WTC11 (cell line): ENCODE measurements around the gene TYRO3. TPM values are rescaled to one million over a fixed set of nuclear protein-coding genes. Genes with fewer than 3 reads are reported as not detected.

Source experiments
- ATAC-seq: fragments of 200-7000 bp; cut with Tn5 transposase; 2 replicates; pipeline ENCODE4 v1.10.0; 2021; ENCODE audit warnings: mild to moderate bottlenecking, moderate library complexity
- CTCF ChIA-PET: fragments of 300-600 bp; sonication (Branson Sonifier 250); formaldehyde crosslinking; loops from one replicate; lab custom pipeline; 2021; ENCODE audit warnings: antibody characterized with exemption; lab: Charles Lee
- POLR2A ChIA-PET: fragments of 350-600 bp; sonication (Branson Sonifier 250); formaldehyde crosslinking; loops from one replicate; lab custom pipeline; 2021; ENCODE audit warnings: antibody characterized with exemption; lab: Charles Lee
- DNase-seq: peaks from one replicate; pipeline ENCODE4 v3.0.0; 2021; ENCODE audit warnings: low spot score
- H3K27ac Mint-ChIP-seq: 2 replicates; pipeline ENCODE4 v1.8.0; 2021; ENCODE audit warnings: mixed read lengths
- H3K27me3 Mint-ChIP-seq: 2 replicates; pipeline ENCODE4 v1.8.0; 2021; ENCODE audit warnings: low read depth, mild to moderate bottlenecking, moderate library complexity, mixed read lengths
- H3K36me3 Mint-ChIP-seq: 2 replicates; pipeline ENCODE4 v1.8.0; 2021; ENCODE audit warnings: mixed read lengths
- H3K4me1 Mint-ChIP-seq: 2 replicates; pipeline ENCODE4 v1.8.0; 2022; ENCODE audit warnings: mixed read lengths
- H3K4me3 Mint-ChIP-seq: 2 replicates; pipeline ENCODE4 v1.8.0; 2021; ENCODE audit warnings: mild to moderate bottlenecking, moderate library complexity, mixed read lengths
- H3K9me3 Mint-ChIP-seq: 2 replicates; pipeline ENCODE4 v1.8.0; 2021; ENCODE audit warnings: mixed read lengths
- CREM ChIP-seq: sonication (generic); formaldehyde crosslinking; IDR thresholded peaks from 2 replicates; pipeline ENCODE4 v1.8.1; 2022; ENCODE audit warnings: mild to moderate bottlenecking, missing genetic modification reagents, moderate library complexity
- FOXP1 ChIP-seq: sonication (generic); formaldehyde crosslinking; IDR thresholded peaks from 2 replicates; pipeline ENCODE4 v1.8.0; 2022; ENCODE audit warnings: missing genetic modification reagents, mild to moderate bottlenecking, moderate library complexity, borderline replicate concordance
- GABPB1 ChIP-seq: sonication (generic); formaldehyde crosslinking; IDR thresholded peaks from 2 replicates; pipeline ENCODE4 v1.8.1; 2023; ENCODE audit warnings: mild to moderate bottlenecking, missing genetic modification reagents
- GTF2I ChIP-seq: fragments of 250-450 bp; sonication (Bioruptor Pico); conservative IDR thresholded peaks from 2 replicates; pipeline ENCODE4 v1.4.0; 2021; ENCODE audit warnings: mild to moderate bottlenecking
- NFATC4 ChIP-seq: fragments of 250-450 bp; sonication (Bioruptor Pico); IDR thresholded peaks from 2 replicates; pipeline ENCODE4 v1.9.0; 2021; ENCODE audit warnings: mild to moderate bottlenecking
- NR3C1 ChIP-seq: sonication (generic); formaldehyde crosslinking; conservative IDR thresholded peaks from 2 replicates; pipeline ENCODE4 v1.8.1; 2023; ENCODE audit warnings: low read depth, mild to moderate bottlenecking, missing genetic modification reagents
- RELA ChIP-seq: sonication (generic); formaldehyde crosslinking; IDR thresholded peaks from 2 replicates; pipeline ENCODE4 v1.8.1; 2022; ENCODE audit warnings: missing genetic modification reagents, mild to moderate bottlenecking, borderline replicate concordance
- SOX15 ChIP-seq: fragments of 250-450 bp; sonication (Bioruptor Pico); IDR thresholded peaks from 2 replicates; pipeline ENCODE4 v1.9.0; 2021; ENCODE audit warnings: mild to moderate bottlenecking
- SP1 ChIP-seq: sonication (generic); formaldehyde crosslinking; conservative IDR thresholded peaks from 2 replicates; pipeline ENCODE4 v1.8.1; 2022; ENCODE audit warnings: missing genetic modification reagents
- ZNF219 ChIP-seq: sonication (generic); formaldehyde crosslinking; IDR thresholded peaks from 2 replicates; pipeline ENCODE4 v1.8.0; 2023; ENCODE audit warnings: missing genetic modification reagents, mild to moderate bottlenecking, borderline replicate concordance
- ZNF263 ChIP-seq: sonication (generic); formaldehyde crosslinking; IDR thresholded peaks from 2 replicates; pipeline ENCODE4 v1.8.1; 2022; ENCODE audit warnings: low read depth, mild to moderate bottlenecking, moderate library complexity, missing genetic modification reagents
- ZNF396 ChIP-seq: fragments of 250-450 bp; sonication (Bioruptor Pico); IDR thresholded peaks from 2 replicates; pipeline ENCODE4 v1.8.0; 2021; ENCODE audit warnings: mild to moderate bottlenecking, moderate library complexity, borderline replicate concordance
- total RNA-seq: library from RNA; stranded (reverse); gene quantifications from 3 replicates; pipeline ENCODE4 v1.2.3, GENCODE V29; 2021
- TF ChIP-seq, protein P1 (sequence below): sonication (generic); formaldehyde crosslinking; IDR thresholded peaks from 2 replicates; pipeline ENCODE4 v1.8.1; 2022; ENCODE audit warnings: mild to moderate bottlenecking, moderate library complexity, missing genetic modification reagents
- TF ChIP-seq, protein P2 (sequence below): sonication (generic); formaldehyde crosslinking; IDR thresholded peaks from 2 replicates; pipeline ENCODE4 v1.8.1; 2023; ENCODE audit warnings: mild to moderate bottlenecking, missing genetic modification reagents, moderate library complexity
- TF ChIP-seq, protein P3 (sequence below): sonication (generic); formaldehyde crosslinking; IDR thresholded peaks from 2 replicates; pipeline ENCODE4 v1.8.0; 2022; ENCODE audit warnings: mild to moderate bottlenecking, missing genetic modification reagents
- TF ChIP-seq, protein P4 (sequence below): sonication (generic); formaldehyde crosslinking; IDR thresholded peaks from 2 replicates; pipeline ENCODE4 v1.8.0; 2023; ENCODE audit warnings: mild to moderate bottlenecking, missing genetic modification reagents
- TF ChIP-seq, protein P5 (sequence below): sonication (generic); formaldehyde crosslinking; IDR thresholded peaks from 2 replicates; pipeline ENCODE4 v1.8.1; 2023; ENCODE audit warnings: mild to moderate bottlenecking, missing genetic modification reagents
- TF ChIP-seq, protein P6 (sequence below): sonication (generic); formaldehyde crosslinking; IDR thresholded peaks from 2 replicates; pipeline ENCODE4 v1.8.0; 2023; ENCODE audit warnings: missing genetic modification reagents

The TYRO3 gene
- total RNA-seq, 1 experiment from 2014 or later: 87.9 TPM

DNA sequence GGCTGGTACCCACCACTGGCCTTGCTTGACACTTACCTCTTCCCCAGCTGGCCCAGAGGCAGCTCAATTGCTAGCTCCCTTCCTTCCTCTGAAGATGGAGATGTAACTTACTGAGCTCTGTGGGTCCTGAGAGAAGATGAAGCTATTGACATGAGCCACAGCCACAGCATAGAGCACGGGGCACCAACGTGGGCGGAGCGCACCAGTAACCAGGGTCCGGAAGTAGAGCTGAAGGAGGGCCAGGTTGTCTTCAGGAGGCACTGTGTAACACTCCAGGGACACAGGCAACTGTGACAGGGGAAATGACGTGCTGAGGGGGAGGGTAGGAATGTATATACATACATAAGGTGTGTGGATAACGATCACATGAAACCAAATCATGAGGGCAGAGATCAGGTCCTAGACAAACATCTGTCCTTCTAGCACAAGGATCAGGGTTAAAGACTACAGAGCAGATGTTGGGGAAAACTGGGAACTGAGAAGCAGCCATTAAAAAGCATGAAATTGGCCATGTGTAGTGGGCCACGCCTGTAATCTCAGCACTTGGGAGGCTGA lies 41.0 kb upstream of the TYRO3 start (continued):
- no peak for TF ChIP-seq NFATC4
- TF ChIP-seq, protein P1, sequence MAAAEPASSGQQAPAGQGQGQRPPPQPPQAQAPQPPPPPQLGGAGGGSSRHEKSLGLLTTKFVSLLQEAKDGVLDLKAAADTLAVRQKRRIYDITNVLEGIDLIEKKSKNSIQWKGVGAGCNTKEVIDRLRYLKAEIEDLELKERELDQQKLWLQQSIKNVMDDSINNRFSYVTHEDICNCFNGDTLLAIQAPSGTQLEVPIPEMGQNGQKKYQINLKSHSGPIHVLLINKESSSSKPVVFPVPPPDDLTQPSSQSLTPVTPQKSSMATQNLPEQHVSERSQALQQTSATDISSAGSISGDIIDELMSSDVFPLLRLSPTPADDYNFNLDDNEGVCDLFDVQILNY (CRISPR knock-in tag): no peak

DNA sequence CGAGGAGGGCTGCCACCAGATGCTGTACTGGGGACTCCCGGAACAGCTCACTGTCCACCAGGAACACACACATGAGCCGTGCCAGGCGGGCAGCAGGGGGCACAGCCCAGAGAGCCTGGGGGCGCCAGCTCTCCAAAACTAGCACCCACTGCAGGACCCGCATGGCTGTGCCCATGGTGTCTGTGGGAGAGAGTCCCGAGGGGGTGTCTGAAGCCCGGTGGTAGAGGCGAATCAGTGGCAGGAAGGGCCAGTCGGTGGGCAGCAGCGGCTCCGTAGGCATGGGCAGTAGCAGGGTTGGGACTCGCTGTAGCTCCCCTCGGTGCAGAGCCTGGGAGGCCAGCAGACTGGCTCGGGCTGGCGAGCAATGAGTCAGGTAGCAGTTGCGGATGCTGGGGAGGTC lies 38.4 kb upstream of the TYRO3 start:
- TF ChIP-seq FOXP1 (no peak), GABPB1 (CRISPR knock-in tag) (no peak), NR3C1 (CRISPR knock-in tag) (no peak), ZNF219 (no peak), GTF2I (CRISPR knock-in tag) (no peak), RELA (CRISPR knock-in tag) (no peak), ZNF396 (no peak), CREM (CRISPR knock-in tag) (no peak), SOX15 (CRISPR knock-in tag) (no peak), SP1 (no peak), ZNF263 (no peak)
- TF ChIP-seq, protein P2, sequence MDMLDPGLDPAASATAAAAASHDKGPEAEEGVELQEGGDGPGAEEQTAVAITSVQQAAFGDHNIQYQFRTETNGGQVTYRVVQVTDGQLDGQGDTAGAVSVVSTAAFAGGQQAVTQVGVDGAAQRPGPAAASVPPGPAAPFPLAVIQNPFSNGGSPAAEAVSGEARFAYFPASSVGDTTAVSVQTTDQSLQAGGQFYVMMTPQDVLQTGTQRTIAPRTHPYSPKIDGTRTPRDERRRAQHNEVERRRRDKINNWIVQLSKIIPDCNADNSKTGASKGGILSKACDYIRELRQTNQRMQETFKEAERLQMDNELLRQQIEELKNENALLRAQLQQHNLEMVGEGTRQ (CRISPR knock-in tag): no peak
- TF ChIP-seq, protein P3, sequence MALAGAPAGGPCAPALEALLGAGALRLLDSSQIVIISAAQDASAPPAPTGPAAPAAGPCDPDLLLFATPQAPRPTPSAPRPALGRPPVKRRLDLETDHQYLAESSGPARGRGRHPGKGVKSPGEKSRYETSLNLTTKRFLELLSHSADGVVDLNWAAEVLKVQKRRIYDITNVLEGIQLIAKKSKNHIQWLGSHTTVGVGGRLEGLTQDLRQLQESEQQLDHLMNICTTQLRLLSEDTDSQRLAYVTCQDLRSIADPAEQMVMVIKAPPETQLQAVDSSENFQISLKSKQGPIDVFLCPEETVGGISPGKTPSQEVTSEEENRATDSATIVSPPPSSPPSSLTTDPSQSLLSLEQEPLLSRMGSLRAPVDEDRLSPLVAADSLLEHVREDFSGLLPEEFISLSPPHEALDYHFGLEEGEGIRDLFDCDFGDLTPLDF: no peak
- TF ChIP-seq, protein P4, sequence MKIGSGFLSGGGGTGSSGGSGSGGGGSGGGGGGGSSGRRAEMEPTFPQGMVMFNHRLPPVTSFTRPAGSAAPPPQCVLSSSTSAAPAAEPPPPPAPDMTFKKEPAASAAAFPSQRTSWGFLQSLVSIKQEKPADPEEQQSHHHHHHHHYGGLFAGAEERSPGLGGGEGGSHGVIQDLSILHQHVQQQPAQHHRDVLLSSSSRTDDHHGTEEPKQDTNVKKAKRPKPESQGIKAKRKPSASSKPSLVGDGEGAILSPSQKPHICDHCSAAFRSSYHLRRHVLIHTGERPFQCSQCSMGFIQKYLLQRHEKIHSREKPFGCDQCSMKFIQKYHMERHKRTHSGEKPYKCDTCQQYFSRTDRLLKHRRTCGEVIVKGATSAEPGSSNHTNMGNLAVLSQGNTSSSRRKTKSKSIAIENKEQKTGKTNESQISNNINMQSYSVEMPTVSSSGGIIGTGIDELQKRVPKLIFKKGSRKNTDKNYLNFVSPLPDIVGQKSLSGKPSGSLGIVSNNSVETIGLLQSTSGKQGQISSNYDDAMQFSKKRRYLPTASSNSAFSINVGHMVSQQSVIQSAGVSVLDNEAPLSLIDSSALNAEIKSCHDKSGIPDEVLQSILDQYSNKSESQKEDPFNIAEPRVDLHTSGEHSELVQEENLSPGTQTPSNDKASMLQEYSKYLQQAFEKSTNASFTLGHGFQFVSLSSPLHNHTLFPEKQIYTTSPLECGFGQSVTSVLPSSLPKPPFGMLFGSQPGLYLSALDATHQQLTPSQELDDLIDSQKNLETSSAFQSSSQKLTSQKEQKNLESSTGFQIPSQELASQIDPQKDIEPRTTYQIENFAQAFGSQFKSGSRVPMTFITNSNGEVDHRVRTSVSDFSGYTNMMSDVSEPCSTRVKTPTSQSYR (CRISPR knock-in tag): no peak
- TF ChIP-seq, protein P5, sequence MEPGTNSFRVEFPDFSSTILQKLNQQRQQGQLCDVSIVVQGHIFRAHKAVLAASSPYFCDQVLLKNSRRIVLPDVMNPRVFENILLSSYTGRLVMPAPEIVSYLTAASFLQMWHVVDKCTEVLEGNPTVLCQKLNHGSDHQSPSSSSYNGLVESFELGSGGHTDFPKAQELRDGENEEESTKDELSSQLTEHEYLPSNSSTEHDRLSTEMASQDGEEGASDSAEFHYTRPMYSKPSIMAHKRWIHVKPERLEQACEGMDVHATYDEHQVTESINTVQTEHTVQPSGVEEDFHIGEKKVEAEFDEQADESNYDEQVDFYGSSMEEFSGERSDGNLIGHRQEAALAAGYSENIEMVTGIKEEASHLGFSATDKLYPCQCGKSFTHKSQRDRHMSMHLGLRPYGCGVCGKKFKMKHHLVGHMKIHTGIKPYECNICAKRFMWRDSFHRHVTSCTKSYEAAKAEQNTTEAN: no peak
- TF ChIP-seq, protein P6, sequence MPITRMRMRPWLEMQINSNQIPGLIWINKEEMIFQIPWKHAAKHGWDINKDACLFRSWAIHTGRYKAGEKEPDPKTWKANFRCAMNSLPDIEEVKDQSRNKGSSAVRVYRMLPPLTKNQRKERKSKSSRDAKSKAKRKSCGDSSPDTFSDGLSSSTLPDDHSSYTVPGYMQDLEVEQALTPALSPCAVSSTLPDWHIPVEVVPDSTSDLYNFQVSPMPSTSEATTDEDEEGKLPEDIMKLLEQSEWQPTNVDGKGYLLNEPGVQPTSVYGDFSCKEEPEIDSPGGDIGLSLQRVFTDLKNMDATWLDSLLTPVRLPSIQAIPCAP: no peak
- Mint-ChIP-seq H3K4me1 (no peaks in the 10 kb centered on the region), H3K27me3 (no peaks in the 10 kb centered on the region), H3K27ac (no peak overlapping the region; the same call in 1 of the 2 replicates), H3K36me3 (peaks cover 34% of the 10 kb centered on the region), H3K9me3 (no peaks in the 10 kb centered on the region), H3K4me3 (no peak overlapping the region)
- ATAC-seq (no peak), DNase-seq (no peak)
- ChIA-PET POLR2A (no interaction called here), CTCF (interaction anchor here (0.6 to 1.4 kb wide), 2 partner anchors 41 to 55 kb away, joined by 3 to 5 read pairs; no protein-coding TSS in a partner anchor)
